Measurements from ENCODE around the gene ZFAND3.

ZFAND3 gene

GRCh38 chr6:38174315-38174714 is 354.8 kb downstream of the ZFAND3 start:
- H3K9ac ChIP-seq (ENCODE audit: low read depth, low read length): no peak overlapping the region
- H3K4me1 ChIP-seq (ENCODE audit: insufficient read depth, low read length): peaks cover 12% of the 10 kb centered on the region; the same call in 1 of the 2 replicates
- H3K27me3 ChIP-seq (ENCODE audit: insufficient read depth, low read length): no peaks in the 10 kb centered on the region
- no peaks in the 10 kb centered on the region for H3K9me3 ChIP-seq (ENCODE audit: insufficient read depth, low read depth, low read length)
- no peaks in the 10 kb centered on the region for H3K36me3 ChIP-seq (ENCODE audit: insufficient read depth, low read depth, low read length)
- H3K27ac ChIP-seq (ENCODE audit: low read length): no peak overlapping the region
- H3K4me3 ChIP-seq (ENCODE audit: low read length): no peak overlapping the region

GRCh38 chr6:38174806-38175495 is 355.4 kb downstream of the ZFAND3 start:
- no peak overlapping the region for H3K9ac ChIP-seq (ENCODE audit: low read depth, low read length)
- no peak overlapping the region for H3K4me3 ChIP-seq (ENCODE audit: low read length)
- no peaks in the 10 kb centered on the region for H3K27me3 ChIP-seq (ENCODE audit: insufficient read depth, low read length)
- H3K9me3 ChIP-seq (ENCODE audit: insufficient read depth, low read depth, low read length): no peaks in the 10 kb centered on the region
- no peak overlapping the region for H3K27ac ChIP-seq (ENCODE audit: low read length)
- no peaks in the 10 kb centered on the region for H3K36me3 ChIP-seq (ENCODE audit: insufficient read depth, low read depth, low read length)
- peaks cover 11% of the 10 kb centered on the region; the same call in 1 of the 2 replicates for H3K4me1 ChIP-seq (ENCODE audit: insufficient read depth, low read length)

- Histone ChIP-seq H3K36me3 (ENCODE audit: insufficient read depth, low read depth, low read length) (no peaks in the 10 kb centered on the region), H3K27ac (ENCODE audit: low read length) (no peak overlapping the region), H3K9ac (ENCODE audit: low read depth, low read length) (no peak overlapping the region), H3K27me3 (ENCODE audit: insufficient read depth, low read length) (no peaks in the 10 kb centered on the region), H3K4me1 (ENCODE audit: insufficient read depth, low read length) (peaks cover 4% of the 10 kb centered on the region; the same call in 1 of the 2 replicates), H3K9me3 (ENCODE audit: insufficient read depth, low read depth, low read length) (no peaks in the 10 kb centered on the region), H3K4me3 (ENCODE audit: low read length) (no peak overlapping the region)
These were observed 356.3 kb downstream of the ZFAND3 start for GRCh38 chr6:38175786-38176185.

GRCh38 chr6:38176797-38177751 is 357.5 kb downstream of the ZFAND3 start:
- Histone ChIP-seq H3K9me3 (ENCODE audit: insufficient read depth, low read depth, low read length) (no peaks in the 10 kb centered on the region), H3K27me3 (ENCODE audit: insufficient read depth, low read length) (no peaks in the 10 kb centered on the region), H3K36me3 (ENCODE audit: insufficient read depth, low read depth, low read length) (no peaks in the 10 kb centered on the region), H3K27ac (ENCODE audit: low read length) (no peak overlapping the region), H3K4me1 (ENCODE audit: insufficient read depth, low read length) (peaks cover 4% of the 10 kb centered on the region; the same call in 1 of the 2 replicates), H3K9ac (ENCODE audit: low read depth, low read length) (no peak overlapping the region), H3K4me3 (ENCODE audit: low read length) (no peak overlapping the region)

GRCh38 chr6:38177882-38178583 is 358.5 kb downstream of the ZFAND3 start:
- Histone ChIP-seq H3K27ac (ENCODE audit: low read length) (no peak overlapping the region), H3K9me3 (ENCODE audit: insufficient read depth, low read depth, low read length) (no peaks in the 10 kb centered on the region), H3K27me3 (ENCODE audit: insufficient read depth, low read length) (no peaks in the 10 kb centered on the region), H3K36me3 (ENCODE audit: insufficient read depth, low read depth, low read length) (no peaks in the 10 kb centered on the region), H3K4me3 (ENCODE audit: low read length) (no peak overlapping the region), H3K9ac (ENCODE audit: low read depth, low read length) (no peak overlapping the region), H3K4me1 (ENCODE audit: insufficient read depth, low read length) (peaks cover 4% of the 10 kb centered on the region; the same call in 1 of the 2 replicates)

- no peaks in the 10 kb centered on the region for H3K9me3 ChIP-seq (ENCODE audit: insufficient read depth, low read depth, low read length)
- H3K9ac ChIP-seq (ENCODE audit: low read depth, low read length): no peak overlapping the region
- H3K4me1 ChIP-seq (ENCODE audit: insufficient read depth, low read length): peaks cover 4% of the 10 kb centered on the region; the same call in 1 of the 2 replicates
- H3K27ac ChIP-seq (ENCODE audit: low read length): no peak overlapping the region
- H3K36me3 ChIP-seq (ENCODE audit: insufficient read depth, low read depth, low read length): no peaks in the 10 kb centered on the region
- H3K4me3 ChIP-seq (ENCODE audit: low read length): no peak overlapping the region
- H3K27me3 ChIP-seq (ENCODE audit: insufficient read depth, low read length): no peaks in the 10 kb centered on the region
These were observed 359.0 kb downstream of the ZFAND3 start for GRCh38 chr6:38178584-38178886.

- Histone ChIP-seq H3K9me3 (ENCODE audit: insufficient read depth, low read depth, low read length) (no peaks in the 10 kb centered on the region), H3K4me3 (ENCODE audit: low read length) (no peak overlapping the region), H3K9ac (ENCODE audit: low read depth, low read length) (no peak overlapping the region), H3K27me3 (ENCODE audit: insufficient read depth, low read length) (no peaks in the 10 kb centered on the region), H3K27ac (ENCODE audit: low read length) (no peak overlapping the region), H3K4me1 (ENCODE audit: insufficient read depth, low read length) (peaks cover 4% of the 10 kb centered on the region; the same call in 1 of the 2 replicates), H3K36me3 (ENCODE audit: insufficient read depth, low read depth, low read length) (no peaks in the 10 kb centered on the region)
These were observed 359.8 kb downstream of the ZFAND3 start for GRCh38 chr6:38179300-38179699.

- H3K9me3 ChIP-seq (ENCODE audit: insufficient read depth, low read depth, low read length): no peaks in the 10 kb centered on the region
- H3K4me3 ChIP-seq (ENCODE audit: low read length): no peak overlapping the region
- no peaks in the 10 kb centered on the region for H3K36me3 ChIP-seq (ENCODE audit: insufficient read depth, low read depth, low read length)
- H3K27me3 ChIP-seq (ENCODE audit: insufficient read depth, low read length): no peaks in the 10 kb centered on the region
- peaks cover 4% of the 10 kb centered on the region; the same call in 1 of the 2 replicates for H3K4me1 ChIP-seq (ENCODE audit: insufficient read depth, low read length)
- no peak overlapping the region for H3K27ac ChIP-seq (ENCODE audit: low read length)
- no peak overlapping the region for H3K9ac ChIP-seq (ENCODE audit: low read depth, low read length)
These were observed 360.4 kb downstream of the ZFAND3 start for GRCh38 chr6:38179794-38180430.

GRCh38 chr6:38180586-38180985 is 361.1 kb downstream of the ZFAND3 start:
- Histone ChIP-seq H3K4me3 (ENCODE audit: low read length) (no peak overlapping the region), H3K9ac (ENCODE audit: low read depth, low read length) (no peak overlapping the region), H3K27ac (ENCODE audit: low read length) (no peak overlapping the region), H3K36me3 (ENCODE audit: insufficient read depth, low read depth, low read length) (no peaks in the 10 kb centered on the region), H3K27me3 (ENCODE audit: insufficient read depth, low read length) (no peaks in the 10 kb centered on the region), H3K4me1 (ENCODE audit: insufficient read depth, low read length) (peaks cover 4% of the 10 kb centered on the region; the same call in 1 of the 2 replicates), H3K9me3 (ENCODE audit: insufficient read depth, low read depth, low read length) (no peaks in the 10 kb centered on the region)

GRCh38 chr6:38182426-38182825 is 362.9 kb downstream of the ZFAND3 start:
- Histone ChIP-seq H3K4me1 (ENCODE audit: insufficient read depth, low read length) (peaks cover 3% of the 10 kb centered on the region; the same call in 1 of the 2 replicates), H3K4me3 (ENCODE audit: low read length) (no peak overlapping the region), H3K36me3 (ENCODE audit: insufficient read depth, low read depth, low read length) (no peaks in the 10 kb centered on the region), H3K27ac (ENCODE audit: low read length) (no peak overlapping the region), H3K9ac (ENCODE audit: low read depth, low read length) (no peak overlapping the region), H3K27me3 (ENCODE audit: insufficient read depth, low read length) (no peaks in the 10 kb centered on the region), H3K9me3 (ENCODE audit: insufficient read depth, low read depth, low read length) (no peaks in the 10 kb centered on the region)
